Uterus (tissue), 2 donors: Measurements from ENCODE around the gene STX1B.

Experiments
- POLR2A ChIP-seq, 2 donors: fragments of 450-650 bp; IDR thresholded peaks; one replicate each; pipeline ENCODE4 v1.6.1; 2016; ENCODE audit warnings: antibody characterized with exemption in 2 of 2, mild to moderate bottlenecking in 1 of 2, moderate library complexity in 1 of 2
- TF ChIP-seq, protein P1 (sequence below), 4 experiments: fragments of 200-600 bp in 2 of 4; fragments of 450-650 bp in 2 of 4; sonication (generic) in 2 of 4; IDR thresholded peaks; one replicate each; pipeline ENCODE4 v1.5.1; 2016 to 2019; ENCODE audit warnings: antibody characterized with exemption in 4 of 4, mild to moderate bottlenecking in 2 of 4, moderate library complexity in 1 of 4

- TF ChIP-seq, protein P1, sequence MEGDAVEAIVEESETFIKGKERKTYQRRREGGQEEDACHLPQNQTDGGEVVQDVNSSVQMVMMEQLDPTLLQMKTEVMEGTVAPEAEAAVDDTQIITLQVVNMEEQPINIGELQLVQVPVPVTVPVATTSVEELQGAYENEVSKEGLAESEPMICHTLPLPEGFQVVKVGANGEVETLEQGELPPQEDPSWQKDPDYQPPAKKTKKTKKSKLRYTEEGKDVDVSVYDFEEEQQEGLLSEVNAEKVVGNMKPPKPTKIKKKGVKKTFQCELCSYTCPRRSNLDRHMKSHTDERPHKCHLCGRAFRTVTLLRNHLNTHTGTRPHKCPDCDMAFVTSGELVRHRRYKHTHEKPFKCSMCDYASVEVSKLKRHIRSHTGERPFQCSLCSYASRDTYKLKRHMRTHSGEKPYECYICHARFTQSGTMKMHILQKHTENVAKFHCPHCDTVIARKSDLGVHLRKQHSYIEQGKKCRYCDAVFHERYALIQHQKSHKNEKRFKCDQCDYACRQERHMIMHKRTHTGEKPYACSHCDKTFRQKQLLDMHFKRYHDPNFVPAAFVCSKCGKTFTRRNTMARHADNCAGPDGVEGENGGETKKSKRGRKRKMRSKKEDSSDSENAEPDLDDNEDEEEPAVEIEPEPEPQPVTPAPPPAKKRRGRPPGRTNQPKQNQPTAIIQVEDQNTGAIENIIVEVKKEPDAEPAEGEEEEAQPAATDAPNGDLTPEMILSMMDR (IDR thresholded peaks at IDR 0.05) = no peak
- no peak for TF ChIP-seq POLR2A (IDR thresholded peaks at IDR 0.05)
These were observed 32.9 kb downstream of the STX1B start for GRCh38 chr16:30977502-30977901.
